Sigmoid colon (tissue), 7 donors: ENCODE measurements around the gene NPBWR2. TPM values are rescaled to one million over a fixed set of nuclear protein-coding genes. Genes with fewer than 3 reads are reported as not detected.
A peak's percentile ranks its signal among the peaks of the same experiment; 100 is the strongest.

ENCODE experiments used
- DNase-seq: peaks from one replicate; pipeline ENCODE4 v3.0.0-alpha.2; 2019
- H3K27ac ChIP-seq, 4 donors: fragments of 200-600 bp; sonication (generic); one replicate each; pipeline ENCODE4 v1.5.1; 2016 to 2019; ENCODE audit warnings: mild to moderate bottlenecking in 1 of 4
- H3K27me3 ChIP-seq, 3 donors: fragments of 200-600 bp; sonication (generic); one replicate each; pipeline ENCODE4 v1.5.1; 2019; ENCODE audit warnings: mild to moderate bottlenecking in 1 of 3
- H3K36me3 ChIP-seq, 4 donors: fragments of 200-600 bp; sonication (generic); one replicate each; pipeline ENCODE4 v1.5.1; 2016 to 2019
- H3K4me1 ChIP-seq, 4 donors: fragments of 200-600 bp; sonication (generic); one replicate each; pipeline ENCODE4 v1.5.1; 2017 to 2019
- H3K4me3 ChIP-seq, 4 donors: fragments of 200-600 bp; sonication (generic); one replicate each; pipeline ENCODE4 v1.5.1; 2017 to 2019; ENCODE audit warnings: mild to moderate bottlenecking in 2 of 4, moderate library complexity in 1 of 4
- H3K9me3 ChIP-seq, 4 donors: fragments of 200-600 bp in 3 of 4; sonication (generic) in 3 of 4; one replicate each; pipeline versions ENCODE4 v1.5.1 to v1.6.1; 2013 to 2019
- CTCF ChIP-seq, 4 experiments: fragments of 450-650 bp in 3 of 4; fragments of 200-600 bp in 1 of 4; IDR thresholded peaks; one replicate each; pipeline ENCODE4 v1.5.1; 2016 to 2019; ENCODE audit warnings: antibody characterized with exemption in 4 of 4, mild to moderate bottlenecking in 3 of 4, moderate library complexity in 2 of 4
- EP300 ChIP-seq, 4 donors: sonication (generic); formaldehyde crosslinking; IDR thresholded peaks; one replicate each; pipeline ENCODE4 v1.6.1; 2017; ENCODE audit warnings: antibody characterized with exemption in 4 of 4
- POLR2A ChIP-seq, 2 donors: fragments of 450-650 bp; IDR thresholded peaks; one replicate each; pipeline ENCODE4 v1.6.1; 2016; ENCODE audit warnings: antibody characterized with exemption in 2 of 2, mild to moderate bottlenecking in 2 of 2, moderate library complexity in 2 of 2
- POLR2AphosphoS5 ChIP-seq, 4 donors: sonication (generic); formaldehyde crosslinking; IDR thresholded peaks; one replicate each; pipeline ENCODE4 v1.6.1; 2017; ENCODE audit warnings: antibody characterized with exemption in 4 of 4
- WGBS, 2 donors: extraction: QIAGEN DNeasy Blood & Tissue Kit; methylation state at CpG; one replicate each; pipeline ENCODE4 v1.1.7; 2013; 5-methylcytosine and 5-hydroxymethylcytosine counted together
- intact Hi-C: fragments of 100-400 bp; cut with DNase I; formaldehyde crosslinking; loops from one replicate; pipeline ENCODE4 v1.15.1; 2023
- polyA plus RNA-seq, 3 donors: library from polyadenylated mRNA; stranded (reverse); fragments of 200-250 nt; gene quantifications; one replicate each; pipeline ENCODE4 v1.2.3, GENCODE V29; 2013
- total RNA-seq, 4 donors: library from RNA; depleted of rRNA; stranded (reverse); fragments of >200 nt; gene quantifications; one replicate each; pipeline ENCODE4 v1.1.0, GENCODE V29; 2016
- donor health status: healthy with polysubstance abuse.
- donor health status: Bipolar disorder and iron deficiency.
- donor health status: healthy.

NPBWR2 gene
- total and polyA plus RNA-seq, 7 donors: not detected

- intact Hi-C loops: loop anchor here (1.0 to 5.0 kb wide), 2 partner anchors 37 to 981 kb away; no protein-coding TSS in a partner anchor
- TF ChIP-seq POLR2AphosphoS5 (IDR thresholded peaks at IDR 0.05): no peak
- TF ChIP-seq EP300 (IDR thresholded peaks at IDR 0.05): no peak
- TF ChIP-seq POLR2A (IDR thresholded peaks at IDR 0.05): no peak
- no peak for TF ChIP-seq CTCF (IDR thresholded peaks at IDR 0.05)
- Histone ChIP-seq H3K27me3 (peaks cover 14 to 38% (median 21%) of the 10 kb centered on the region in 3 donors), H3K4me1 (peaks cover 0 to 37% (median 31%) of the 10 kb centered on the region in 4 donors), H3K36me3 (no peaks in the 10 kb centered on the region), H3K4me3 (peak overlapping the region in 2 of 4 donors; percentile 52 to 62), H3K27ac (no peak overlapping the region), H3K9me3 (no peaks in the 10 kb centered on the region)
- DNase-seq: no peak
- WGBS, 2 donors: 18 to 19% methylated on average over 13 of the region's 13 CpGs
These were observed 24.5 kb downstream of the NPBWR2 start for GRCh38 chr20:64082820-64083377.

- DNase-seq: no peak
- Histone ChIP-seq H3K27ac (no peak overlapping the region), H3K27me3 (peaks cover 14 to 38% (median 21%) of the 10 kb centered on the region in 3 donors), H3K9me3 (no peaks in the 10 kb centered on the region), H3K4me1 (peaks cover 0 to 37% (median 31%) of the 10 kb centered on the region in 4 donors), H3K36me3 (no peaks in the 10 kb centered on the region), H3K4me3 (no peak overlapping the region)
- 11 to 16% methylated on average over 13 of the region's 13 CpGs for WGBS, 2 donors
- TF ChIP-seq POLR2AphosphoS5 (IDR thresholded peaks at IDR 0.05): no peak
- no peak for TF ChIP-seq EP300 (IDR thresholded peaks at IDR 0.05)
- TF ChIP-seq CTCF (IDR thresholded peaks at IDR 0.05): no peak
- TF ChIP-seq POLR2A (IDR thresholded peaks at IDR 0.05): no peak
- intact Hi-C loops: loop anchor here (5.0 kb wide), 1 partner anchor 980 kb away; no protein-coding TSS in a partner anchor
These were observed 25.1 kb downstream of the NPBWR2 start for GRCh38 chr20:64082126-64082731.

GRCh38 chr20:64081624-64081964 is 25.8 kb downstream of the NPBWR2 start:
- Histone ChIP-seq H3K27ac (no peak overlapping the region), H3K27me3 (peaks cover 14 to 38% (median 21%) of the 10 kb centered on the region in 3 donors), H3K4me1 (peaks cover 0 to 37% (median 31%) of the 10 kb centered on the region in 4 donors), H3K9me3 (no peaks in the 10 kb centered on the region), H3K36me3 (no peaks in the 10 kb centered on the region), H3K4me3 (no peak overlapping the region)
- 60 to 87% methylated on average over 6 of the region's 6 CpGs for WGBS, 2 donors
- DNase-seq: no peak
- TF ChIP-seq POLR2A (IDR thresholded peaks at IDR 0.05): no peak
- TF ChIP-seq CTCF (IDR thresholded peaks at IDR 0.05): no peak
- no peak for TF ChIP-seq POLR2AphosphoS5 (IDR thresholded peaks at IDR 0.05)
- no peak for TF ChIP-seq EP300 (IDR thresholded peaks at IDR 0.05)
- intact Hi-C loops: loop anchor here (5.0 kb wide), 1 partner anchor 979 kb away; no protein-coding TSS in a partner anchor

GRCh38 chr20:64080813-64081623 is 26.3 kb downstream of the NPBWR2 start:
- Histone ChIP-seq H3K4me1 (peaks cover 0 to 37% (median 31%) of the 10 kb centered on the region in 4 donors), H3K4me3 (peak overlapping the region in 2 of 4 donors; percentile 77 to 85), H3K27ac (peak overlapping the region in 2 of 4 donors; percentile 73 to 74), H3K27me3 (peaks cover 14 to 37% (median 21%) of the 10 kb centered on the region in 3 donors), H3K9me3 (no peaks in the 10 kb centered on the region), H3K36me3 (no peaks in the 10 kb centered on the region)
- intact Hi-C loops: loop anchor here (5.0 kb wide), 1 partner anchor 979 kb away; no protein-coding TSS in a partner anchor
- 46 to 76% methylated on average over 17 of the region's 17 CpGs for WGBS, 2 donors
- no peak for DNase-seq
- TF ChIP-seq POLR2AphosphoS5 (IDR thresholded peaks at IDR 0.05): no peak
- TF ChIP-seq CTCF (IDR thresholded peaks at IDR 0.05): no peak
- TF ChIP-seq POLR2A (IDR thresholded peaks at IDR 0.05): no peak
- TF ChIP-seq EP300 (IDR thresholded peaks at IDR 0.05): no peak
